DMS114 treated with DMSO at 0.1 percent for 48 hours (cell line): ENCODE data around the gene RAB6A.

Experiments
- DNase-seq: peaks from one replicate; lab custom pipeline; 2025; ENCODE audit not compliant: unreplicated experiment; lab: John Stamatoyannopoulos, UW

The RAB6A gene

DNA sequence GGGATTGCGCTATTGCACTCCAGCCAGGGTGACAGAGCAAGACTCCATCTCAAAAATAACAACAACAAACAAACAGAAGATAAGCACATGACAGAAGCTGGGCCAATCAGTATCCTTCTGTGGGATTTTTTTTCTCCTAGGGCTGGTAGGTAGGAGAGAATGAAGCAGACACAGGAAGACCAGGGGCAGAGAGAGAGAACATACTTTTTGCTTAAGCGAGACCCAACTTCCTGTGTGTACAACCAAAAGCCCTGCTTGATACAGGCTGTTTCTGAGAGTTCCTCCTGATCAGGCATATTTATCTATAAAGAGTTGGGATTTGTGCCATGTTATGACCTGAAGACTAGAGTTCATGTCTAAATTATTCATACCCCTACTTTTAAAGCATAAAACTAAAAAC lies 126.9 kb downstream of the RAB6A start:
- no peak for DNase-seq

DNA sequence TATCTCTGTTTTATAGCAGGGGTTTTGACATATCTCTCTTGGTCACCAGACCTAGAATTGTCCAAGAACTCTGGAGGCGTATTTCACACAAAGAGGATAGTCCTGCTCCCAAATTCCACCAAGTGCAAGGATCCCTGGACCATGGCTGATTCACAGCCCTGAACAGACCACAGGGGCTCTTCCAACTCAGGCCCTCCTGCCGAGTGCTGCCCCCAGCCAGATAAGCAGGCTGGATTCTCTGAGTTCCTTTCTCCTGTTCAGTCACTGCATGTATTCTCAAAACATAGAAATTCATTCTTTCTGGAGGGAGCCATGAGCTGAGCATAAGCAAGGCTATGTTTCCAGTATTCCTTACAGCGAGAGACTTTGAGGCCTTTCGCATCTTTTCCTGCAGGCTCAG lies 127.9 kb downstream of the RAB6A start:
- no peak for DNase-seq

DNA sequence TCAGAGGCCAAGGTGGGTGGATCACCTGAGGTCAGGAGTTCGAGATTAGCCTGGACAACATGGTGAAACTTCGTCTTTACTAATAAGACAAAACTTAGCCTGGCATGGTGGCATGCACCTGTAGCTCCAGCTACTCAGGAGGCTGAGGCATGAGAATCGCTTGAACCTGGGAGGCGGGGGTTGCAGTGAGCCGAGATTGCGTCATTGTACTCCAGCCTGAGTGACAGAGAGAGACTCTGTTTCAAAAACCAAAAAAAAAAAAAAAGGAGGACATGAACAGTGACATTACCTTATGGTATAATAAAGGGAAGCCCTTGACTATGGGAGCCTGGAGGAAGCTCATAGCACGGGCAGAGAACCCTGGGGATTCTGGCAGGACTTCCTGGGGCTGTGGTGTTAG lies 131.0 kb downstream of the RAB6A start:
- DNase-seq, result no peak

DNA sequence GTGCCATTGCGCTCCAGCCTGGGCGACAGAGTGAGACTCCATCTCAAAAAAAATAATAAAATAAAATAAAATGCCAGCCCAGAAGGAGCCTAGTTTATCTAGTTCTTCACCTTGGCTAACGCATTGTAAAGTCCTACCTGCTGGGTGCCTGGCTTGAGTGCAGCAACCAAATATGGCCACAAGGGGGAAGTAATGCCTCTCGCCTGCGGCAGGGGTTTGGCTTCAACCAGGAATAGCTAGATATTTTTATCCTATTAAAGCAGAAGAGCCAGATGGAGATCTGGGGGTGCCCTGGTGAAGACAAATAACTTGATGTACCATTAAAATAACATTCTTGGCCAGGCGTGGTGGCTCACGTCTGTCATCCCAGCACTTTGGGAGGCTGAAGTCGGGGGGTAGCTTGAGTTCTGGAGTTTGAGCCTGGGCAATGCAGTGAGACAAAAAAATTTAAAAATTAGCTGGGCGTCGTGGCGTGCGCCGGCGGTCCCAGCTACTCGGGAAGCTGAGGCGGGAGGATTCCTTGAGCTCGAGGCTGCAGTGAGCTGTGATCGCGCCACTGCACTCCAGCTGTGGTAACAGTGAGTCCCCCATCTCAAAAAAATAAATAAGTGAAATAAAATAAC lies 135.1 kb downstream of the RAB6A start:
- DNase-seq, result peak; percentile 45
